GM12874 (cell line): ENCODE measurements around the gene TSPAN18.

ENCODE experiments used
- TF ChIP-seq, protein P1 (sequence below): IDR thresholded peaks from 2 replicates; pipeline ENCODE4 v1.5.1; 2011; ENCODE audit warnings: low read depth, mild to moderate bottlenecking, control low read depth, low read length, moderate library complexity; ENCODE audit not compliant: insufficient read depth

The TSPAN18 gene

GRCh38 chr11:44848963-44849350, 122.2 kb downstream of the TSPAN18 start:
- TF ChIP-seq, protein P1, sequence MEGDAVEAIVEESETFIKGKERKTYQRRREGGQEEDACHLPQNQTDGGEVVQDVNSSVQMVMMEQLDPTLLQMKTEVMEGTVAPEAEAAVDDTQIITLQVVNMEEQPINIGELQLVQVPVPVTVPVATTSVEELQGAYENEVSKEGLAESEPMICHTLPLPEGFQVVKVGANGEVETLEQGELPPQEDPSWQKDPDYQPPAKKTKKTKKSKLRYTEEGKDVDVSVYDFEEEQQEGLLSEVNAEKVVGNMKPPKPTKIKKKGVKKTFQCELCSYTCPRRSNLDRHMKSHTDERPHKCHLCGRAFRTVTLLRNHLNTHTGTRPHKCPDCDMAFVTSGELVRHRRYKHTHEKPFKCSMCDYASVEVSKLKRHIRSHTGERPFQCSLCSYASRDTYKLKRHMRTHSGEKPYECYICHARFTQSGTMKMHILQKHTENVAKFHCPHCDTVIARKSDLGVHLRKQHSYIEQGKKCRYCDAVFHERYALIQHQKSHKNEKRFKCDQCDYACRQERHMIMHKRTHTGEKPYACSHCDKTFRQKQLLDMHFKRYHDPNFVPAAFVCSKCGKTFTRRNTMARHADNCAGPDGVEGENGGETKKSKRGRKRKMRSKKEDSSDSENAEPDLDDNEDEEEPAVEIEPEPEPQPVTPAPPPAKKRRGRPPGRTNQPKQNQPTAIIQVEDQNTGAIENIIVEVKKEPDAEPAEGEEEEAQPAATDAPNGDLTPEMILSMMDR = no peak

DNA sequence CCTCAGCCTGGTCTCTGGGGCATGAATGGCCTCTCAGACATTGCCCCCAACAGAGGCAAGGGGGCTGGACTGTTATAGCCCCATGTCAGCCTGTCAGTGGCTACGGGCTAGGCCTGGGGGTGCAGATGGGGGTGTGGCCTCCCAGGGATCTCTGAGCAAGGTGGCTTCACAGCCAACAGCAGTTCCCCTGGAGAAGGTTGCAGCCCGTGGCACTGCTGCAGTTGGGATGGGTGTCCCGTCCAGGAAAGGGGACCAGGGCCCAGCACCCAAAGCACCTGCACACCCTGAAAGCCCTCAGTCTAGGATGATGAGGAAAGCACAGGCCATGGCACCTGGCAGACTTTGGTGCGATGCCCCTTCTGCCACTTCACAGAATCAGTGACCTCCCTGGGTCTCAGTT, 122.7 kb downstream of the TSPAN18 start:
- TF ChIP-seq, protein P1 = no peak

DNA sequence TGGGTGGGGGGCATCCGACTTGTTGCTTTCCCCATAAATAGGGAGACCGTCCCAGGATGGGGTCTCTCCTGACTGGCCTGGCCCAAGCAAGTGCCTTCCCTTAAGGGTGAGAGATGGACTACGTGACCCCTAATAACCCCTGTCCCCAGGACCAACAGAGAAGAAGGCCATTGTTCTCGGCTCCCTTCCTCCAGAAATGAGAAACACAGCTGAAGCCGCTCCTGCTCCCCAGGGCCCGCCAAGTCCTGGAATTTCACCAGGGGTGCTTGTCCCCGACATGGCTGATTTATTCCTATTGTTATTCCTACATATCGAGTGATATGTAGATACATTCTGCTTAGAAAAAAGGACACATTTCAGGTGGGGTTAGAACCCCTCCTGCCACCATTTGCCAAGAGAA, 123.2 kb downstream of the TSPAN18 start:
- TF ChIP-seq, protein P1 = no peak

- TF ChIP-seq, protein P1 = no peak
Measured at GRCh38 chr11:44851496-44851895, 124.7 kb downstream of the TSPAN18 start.

DNA sequence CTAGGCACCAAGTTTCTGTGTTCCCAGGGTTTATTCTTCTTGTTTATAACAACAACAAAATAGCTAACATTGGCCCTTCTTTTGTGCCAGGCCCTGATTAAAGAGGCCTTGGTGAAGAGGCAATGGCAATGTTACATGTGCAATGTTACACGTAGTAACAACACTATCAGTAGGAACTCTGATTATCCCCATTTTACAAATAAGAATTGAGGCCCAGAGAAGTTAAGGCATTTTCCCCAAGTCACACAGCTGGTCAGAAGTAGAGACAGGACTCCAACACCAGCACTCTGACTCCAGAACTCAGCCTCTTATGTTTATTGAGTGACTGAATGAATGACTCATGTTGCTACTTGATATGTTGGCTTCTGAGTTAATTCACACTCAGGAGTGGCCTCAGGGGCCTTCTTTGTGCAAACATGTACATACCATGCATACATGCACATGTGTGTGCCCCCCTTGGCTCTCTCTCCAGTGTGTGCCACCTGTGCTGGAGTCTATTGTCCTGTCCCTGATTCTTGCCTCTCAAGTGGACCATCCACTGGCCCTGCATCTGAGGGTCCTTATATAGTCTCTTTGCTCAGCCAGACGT, 125.5 kb downstream of the TSPAN18 start:
- TF ChIP-seq, protein P1 = no peak

GRCh38 chr11:44852952-44853351, 126.2 kb downstream of the TSPAN18 start:
- TF ChIP-seq, protein P1 = no peak

DNA sequence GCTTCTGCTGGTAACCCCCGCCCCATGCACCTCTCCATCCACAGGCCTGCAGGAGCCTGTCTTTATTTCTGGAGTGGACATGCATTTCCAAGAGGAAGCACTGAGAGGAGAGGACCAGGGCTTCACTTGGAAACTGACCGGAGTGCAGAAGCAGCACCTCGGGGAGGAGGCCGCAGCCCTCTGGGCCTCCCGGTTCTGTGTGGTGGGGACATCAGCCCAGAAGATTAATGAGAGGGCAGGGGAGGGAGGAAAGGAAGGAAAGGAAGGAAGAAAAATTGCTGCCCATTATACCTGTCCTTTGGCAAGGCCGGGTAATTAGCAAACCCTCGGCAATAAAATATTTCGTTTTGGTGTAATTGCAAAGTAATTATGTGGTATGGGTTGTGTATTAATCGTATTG, 126.9 kb downstream of the TSPAN18 start:
- TF ChIP-seq, protein P1 = no peak
